H9 (cell line): ENCODE results near the gene SHROOM1. TPM values are rescaled to one million over a fixed set of nuclear protein-coding genes. Genes with fewer than 3 reads are reported as not detected.

ENCODE experiments used
- DNase-seq: peaks from one replicate; pipeline ENCODE4 v3.0.0-alpha.2; 2017
- H2AFZ ChIP-seq: one replicate; pipeline ENCODE4 v1.6.1; 2013; ENCODE audit warnings: mild to moderate bottlenecking, low read length, control low read depth, moderate library complexity
- H2AK5ac ChIP-seq: 2 replicates; pipeline ENCODE4 v1.6.1; 2013; ENCODE audit warnings: low read length, control low read depth, mixed read lengths; ENCODE audit not compliant: insufficient read length
- H2BK120ac ChIP-seq: one replicate; pipeline ENCODE4 v1.6.1; 2013; ENCODE audit warnings: low read depth, mild to moderate bottlenecking, low read length, control low read depth, inconsistent platforms; ENCODE audit not compliant: poor library complexity, severe bottlenecking
- H2BK12ac ChIP-seq: 2 replicates; pipeline ENCODE4 v1.6.1; 2013; ENCODE audit warnings: low read length, control low read depth, mixed read lengths, low read depth; ENCODE audit not compliant: insufficient read length
- H2BK15ac ChIP-seq: 2 replicates; pipeline ENCODE4 v1.6.1; 2013; ENCODE audit warnings: low read depth, low read length, control low read depth
- H2BK20ac ChIP-seq: one replicate; pipeline ENCODE4 v1.6.1; 2013; ENCODE audit warnings: low read depth, mild to moderate bottlenecking, low read length, control low read depth, inconsistent platforms; ENCODE audit not compliant: poor library complexity, severe bottlenecking
- H2BK5ac ChIP-seq: 2 replicates; pipeline ENCODE4 v1.6.1; 2013; ENCODE audit warnings: low read length, control low read depth, mixed read lengths; ENCODE audit not compliant: insufficient read length
- H3K14ac ChIP-seq: 2 replicates; pipeline ENCODE4 v1.6.1; 2013; ENCODE audit warnings: low read length, control low read depth; ENCODE audit not compliant: insufficient read depth
- H3K18ac ChIP-seq: 2 replicates; pipeline ENCODE4 v1.6.1; 2013; ENCODE audit warnings: low read depth, mild to moderate bottlenecking, mixed read lengths, low read length, control low read depth; ENCODE audit not compliant: insufficient read length
- H3K23ac ChIP-seq: 2 replicates; pipeline ENCODE4 v1.6.1; 2013; ENCODE audit warnings: low read length, control low read depth, mixed read lengths, low read depth; ENCODE audit not compliant: insufficient read length
- H3K23me2 ChIP-seq: 2 replicates; pipeline ENCODE4 v1.6.1; 2013; ENCODE audit warnings: low read depth, mild to moderate bottlenecking, mixed read lengths, low read length, control low read depth; ENCODE audit not compliant: insufficient read length, poor library complexity, severe bottlenecking
- H3K27ac ChIP-seq: 2 replicates; pipeline ENCODE4 v1.5.1; 2013; ENCODE audit warnings: low read length, control low read depth, mixed read lengths, low read depth; ENCODE audit not compliant: insufficient read length
- H3K27me3 ChIP-seq: 2 replicates; pipeline ENCODE4 v1.6.1; 2013; ENCODE audit warnings: low read length, control low read depth, inconsistent platforms; ENCODE audit not compliant: insufficient read depth
- H3K4ac ChIP-seq: 2 replicates; pipeline ENCODE4 v1.6.1; 2013; ENCODE audit warnings: low read depth, mild to moderate bottlenecking, control low read depth, inconsistent platforms, low read length, moderate library complexity
- H3K4me1 ChIP-seq: 2 replicates; pipeline ENCODE4 v1.6.1; 2013; ENCODE audit warnings: low read length, control low read depth, inconsistent platforms; ENCODE audit not compliant: insufficient read depth
- H3K4me2 ChIP-seq: 2 replicates; pipeline ENCODE4 v1.6.1; 2013; ENCODE audit warnings: low read length, control low read depth, mixed read lengths; ENCODE audit not compliant: insufficient read length, insufficient read depth
- H3K56ac ChIP-seq: 2 replicates; pipeline ENCODE4 v1.6.1; 2013; ENCODE audit warnings: low read depth, mild to moderate bottlenecking, mixed read lengths, low read length, control low read depth; ENCODE audit not compliant: insufficient read length
- H3K79me1 ChIP-seq: 2 replicates; pipeline ENCODE4 v1.6.1; 2013; ENCODE audit warnings: low read depth, mild to moderate bottlenecking, moderate library complexity, low read length, control low read depth, inconsistent platforms; ENCODE audit not compliant: insufficient read depth, poor library complexity, severe bottlenecking
- H3K79me2 ChIP-seq: 2 replicates; pipeline ENCODE4 v1.6.1; 2013; ENCODE audit warnings: low read length, control low read depth, inconsistent platforms; ENCODE audit not compliant: insufficient read depth
- H3K9ac ChIP-seq: 2 replicates; pipeline ENCODE4 v1.6.1; 2013; ENCODE audit warnings: low read length, control low read depth, mixed read lengths; ENCODE audit not compliant: insufficient read length; ENCODE audit errors: extremely low read depth
- H3K9me3 ChIP-seq: one replicate; pipeline ENCODE4 v1.6.1; 2013; ENCODE audit warnings: low read depth, low read length, inconsistent platforms; ENCODE audit not compliant: control insufficient read depth
- H3T11ph ChIP-seq: one replicate; pipeline ENCODE4 v1.6.1; 2013; ENCODE audit warnings: mild to moderate bottlenecking, low read length, control low read depth, inconsistent platforms
- H4K20me1 ChIP-seq: one replicate; pipeline ENCODE4 v1.6.1; 2013; ENCODE audit not compliant: control insufficient read depth, insufficient read length, insufficient read depth
- H4K5ac ChIP-seq: 2 replicates; pipeline ENCODE4 v1.6.1; 2013; ENCODE audit warnings: low read depth, mild to moderate bottlenecking, mixed read lengths, low read length, control low read depth; ENCODE audit not compliant: insufficient read length
- H4K8ac ChIP-seq: replicated peaks from 2 replicates; pipeline ENCODE4 v1.6.1; 2013; ENCODE audit warnings: low read length, control low read depth, mixed read lengths, low read depth; ENCODE audit not compliant: insufficient read length
- H4K91ac ChIP-seq: 2 replicates; pipeline ENCODE4 v1.6.1; 2013; ENCODE audit warnings: low read depth, mild to moderate bottlenecking, moderate library complexity, mixed read lengths, low read length, control low read depth; ENCODE audit not compliant: insufficient read length
- H3K27ac Mint-ChIP-seq, 3 experiments: 2 replicates in 2 of 3; 3 replicates in 1 of 3; pipeline ENCODE4 v1.8.0; 2020 to 2021; ENCODE audit warnings: mixed read lengths in 3 of 3, mild to moderate bottlenecking in 1 of 3, moderate library complexity in 1 of 3
- H3K27me3 Mint-ChIP-seq: 2 replicates; pipeline ENCODE4 v1.8.0; 2021; ENCODE audit warnings: low read depth, mild to moderate bottlenecking, moderate library complexity, mixed read lengths
- H3K36me3 Mint-ChIP-seq, 3 experiments: 2 replicates in 2 of 3; 3 replicates in 1 of 3; pipeline ENCODE4 v1.8.0; 2020 to 2021; ENCODE audit warnings: low read depth in 3 of 3, mixed read lengths in 3 of 3; ENCODE audit not compliant: insufficient read depth in 1 of 3
- H3K4me1 Mint-ChIP-seq, 2 experiments: 2 replicates each; pipeline ENCODE4 v1.8.0; 2020; ENCODE audit warnings: mixed read lengths in 2 of 2
- H3K4me3 Mint-ChIP-seq, 2 experiments: 2 replicates in 1 of 2; 3 replicates in 1 of 2; pipeline ENCODE4 v1.8.0; 2020 to 2021; ENCODE audit warnings: mild to moderate bottlenecking in 2 of 2, mixed read lengths in 2 of 2, moderate library complexity in 1 of 2
- H3K9me3 Mint-ChIP-seq, 2 experiments: 2 replicates in 1 of 2; 3 replicates in 1 of 2; pipeline ENCODE4 v1.8.0; 2020; ENCODE audit warnings: mild to moderate bottlenecking in 2 of 2, mixed read lengths in 2 of 2, moderate library complexity in 1 of 2
- WGBS: extraction: QIAGEN DNeasy Blood & Tissue Kit; methylation state at CpG from one replicate; pipeline ENCODE4 v1.1.7; 2013; ENCODE audit warnings: missing lambda C conversion rate, low lambda C conversion rate, mixed read lengths; ENCODE audit not compliant: insufficient read length; ENCODE audit errors: extremely low coverage; 5-methylcytosine and 5-hydroxymethylcytosine counted together
- total RNA-seq: library from RNA; stranded (reverse); gene quantifications from 2 replicates; pipeline ENCODE4 v1.2.1, GENCODE V29; 2021
- TF ChIP-seq, protein P1 (sequence below): fragments of 200-600 bp; sonication (generic); conservative IDR thresholded peaks from 3 replicates; pipeline ENCODE4 v1.8.0; 2021; ENCODE audit warnings: antibody characterized with exemption, mild to moderate bottlenecking

Gene SHROOM1
- total RNA-seq, 1 experiment from 2014 or later, result 7.0 TPM

DNA sequence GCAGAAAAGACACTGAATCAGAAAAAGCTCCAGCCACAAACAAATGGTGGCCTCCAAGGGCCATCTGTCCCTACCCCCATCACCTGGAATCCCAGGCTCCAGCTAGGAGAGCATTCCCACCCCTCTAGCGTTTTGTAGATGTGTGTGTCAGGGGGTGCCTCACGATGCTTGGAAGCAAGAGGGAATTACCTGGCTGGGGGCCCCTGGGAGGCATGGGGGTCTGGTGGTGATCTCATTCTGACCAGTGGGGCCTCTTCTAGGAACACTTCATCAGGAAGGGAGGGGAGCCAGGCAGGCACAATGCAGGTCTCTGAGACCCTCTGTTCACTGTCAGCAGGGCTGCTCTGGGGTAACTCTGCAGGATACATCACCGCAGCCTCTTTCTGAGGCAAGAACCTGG is 6.0 kb downstream of the SHROOM1 start:
- Histone ChIP-seq H2BK5ac (no peak overlapping the region), H3K4ac (no peak overlapping the region), H4K20me1 (no peaks in the 10 kb centered on the region), H3K14ac (no peak overlapping the region), H3K23me2 (peaks cover 14% of the 10 kb centered on the region), H3K79me2 (no peaks in the 10 kb centered on the region), H3K4me1 (peaks cover 3% of the 10 kb centered on the region), H3K4me2 (no peak overlapping the region), H2BK20ac (no peak overlapping the region), H3K27me3 (peaks cover 22% of the 10 kb centered on the region; the same call in 1 of the 2 replicates), H2BK120ac (no peak overlapping the region), H2BK12ac (no peak overlapping the region), H3K23ac (no peak overlapping the region), H3K79me1 (no peaks in the 10 kb centered on the region), H3K56ac (no peak overlapping the region), H2AK5ac (no peak overlapping the region), H2AFZ (no peak overlapping the region), H3T11ph (no peak overlapping the region), H3K18ac (no peak overlapping the region), H3K27ac (no peak overlapping the region), H3K9ac (no peak overlapping the region), H4K91ac (no peak overlapping the region), H4K5ac (no peak overlapping the region), H3K9me3 (no peaks in the 10 kb centered on the region), H2BK15ac (no peak overlapping the region), H4K8ac (no peak overlapping the region)
- Mint-ChIP-seq H3K36me3 (peaks cover 3 to 6% (median 4%) of the 10 kb centered on the region in 3 experiments; a peak in 6 of 7 replicates), H3K4me1 (peaks cover 11 to 22% of the 10 kb centered on the region in 2 experiments), H3K9me3 (no peaks in the 10 kb centered on the region; a peak in 1 of 5 replicates), H3K27ac (no peak overlapping the region), H3K27me3 (peaks cover 71% of the 10 kb centered on the region), H3K4me3 (no peak overlapping the region; a peak in 2 of 5 replicates)
- no CpG with 5 or more reads among the region's 3 CpGs for WGBS
- no peak for DNase-seq
- TF ChIP-seq, protein P1, sequence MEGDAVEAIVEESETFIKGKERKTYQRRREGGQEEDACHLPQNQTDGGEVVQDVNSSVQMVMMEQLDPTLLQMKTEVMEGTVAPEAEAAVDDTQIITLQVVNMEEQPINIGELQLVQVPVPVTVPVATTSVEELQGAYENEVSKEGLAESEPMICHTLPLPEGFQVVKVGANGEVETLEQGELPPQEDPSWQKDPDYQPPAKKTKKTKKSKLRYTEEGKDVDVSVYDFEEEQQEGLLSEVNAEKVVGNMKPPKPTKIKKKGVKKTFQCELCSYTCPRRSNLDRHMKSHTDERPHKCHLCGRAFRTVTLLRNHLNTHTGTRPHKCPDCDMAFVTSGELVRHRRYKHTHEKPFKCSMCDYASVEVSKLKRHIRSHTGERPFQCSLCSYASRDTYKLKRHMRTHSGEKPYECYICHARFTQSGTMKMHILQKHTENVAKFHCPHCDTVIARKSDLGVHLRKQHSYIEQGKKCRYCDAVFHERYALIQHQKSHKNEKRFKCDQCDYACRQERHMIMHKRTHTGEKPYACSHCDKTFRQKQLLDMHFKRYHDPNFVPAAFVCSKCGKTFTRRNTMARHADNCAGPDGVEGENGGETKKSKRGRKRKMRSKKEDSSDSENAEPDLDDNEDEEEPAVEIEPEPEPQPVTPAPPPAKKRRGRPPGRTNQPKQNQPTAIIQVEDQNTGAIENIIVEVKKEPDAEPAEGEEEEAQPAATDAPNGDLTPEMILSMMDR, result no peak
